Bronchial smooth muscle cell (primary cell): Measurements from ENCODE around the gene DDX42. TPM values are rescaled to one million over a fixed set of nuclear protein-coding genes. Genes with fewer than 3 reads are reported as not detected.

Source experiments
- total RNA-seq: library from RNA; depleted of rRNA; stranded (reverse); fragments of >200 nt; gene quantifications from 2 replicates; pipeline ENCODE4 v1.2.1, GENCODE V29; 2014

DDX42 gene
- total RNA-seq, result 58.6 and 60.1 TPM in 2 replicates

GRCh38 chr17:63774141-63774968 is at the start of gene DDX42:
Gene DDX42, plus strand, starts transcription at chr17:63774170. Its CDS starts 12,880 bp downstream, at chr17:63787050.

GRCh38 chr17:63741408-63742173 is 32.4 kb upstream of the DDX42 start, which contains the start of gene STRADA:
Gene STRADA, minus strand, starts transcription at chr17:63741799. Its CDS starts 13,430 bp downstream, at chr17:63728369.

GRCh38 chr17:63773272-63774140 is 464 bp upstream of the DDX42 start, which contains the start of gene CCDC47:
Gene CCDC47, minus strand, starts transcription at chr17:63773597. Its CDS starts 7,422 bp downstream, at chr17:63766175.

GRCh38 chr17:63827002-63827800 is 53.2 kb downstream of the DDX42 start, which contains the start of the genes FTSJ3 and PSMC5:
Gene FTSJ3, minus strand, starts transcription at chr17:63827663. Its CDS starts 761 bp downstream, at chr17:63826902.
Gene PSMC5, plus strand, starts transcription at chr17:63827431. Its CDS starts 60 bp downstream, at chr17:63827491.

GRCh38 chr17:63842540-63843386 is 68.8 kb downstream of the DDX42 start, which contains the start of gene SMARCD2:
Gene SMARCD2, minus strand, starts transcription at chr17:63842685. Its CDS starts 11 bp downstream, at chr17:63842674.

Other genes starting within 250 kb of the DDX42 start
- 8.2 and 8.8 TPM in 2 replicates for gene DCAF7, start 223.7 kb upstream of the DDX42 start, total RNA-seq
- gene TACO1, start 173.3 kb upstream of the DDX42 start, total RNA-seq, result 12.6 and 14.1 TPM in 2 replicates
- 18.3 and 38.5 TPM in 2 replicates for gene MAP3K3, start 151.8 kb upstream of the DDX42 start, total RNA-seq
- 2.0 and 3.3 TPM in 2 replicates for gene LIMD2, start 74.0 kb upstream of the DDX42 start, total RNA-seq
- 17.3 and 19.7 TPM in 2 replicates for gene STRADA, start 32.4 kb upstream of the DDX42 start, total RNA-seq
- gene CCDC47, start 573 bp upstream of the DDX42 start, total RNA-seq, result 52.5 and 59.6 TPM in 2 replicates
- gene PSMC5, start 53.3 kb downstream of the DDX42 start, total RNA-seq, result 84.7 and 92.4 TPM in 2 replicates
- 61.0 and 66.5 TPM in 2 replicates for gene FTSJ3, start 53.5 kb downstream of the DDX42 start, total RNA-seq
- 73.2 and 101 TPM in 2 replicates for gene SMARCD2, start 68.5 kb downstream of the DDX42 start, total RNA-seq
- gene CSH2, start 99.5 kb downstream of the DDX42 start, total RNA-seq, result not detected in 2 replicates
- gene GH2, start 107.8 kb downstream of the DDX42 start, total RNA-seq, result not detected in 2 replicates
- gene CSH1, start 122.4 kb downstream of the DDX42 start, total RNA-seq, result not detected in 2 replicates
- gene CSHL1, start 137.1 kb downstream of the DDX42 start, total RNA-seq, result 0.16 TPM in 1 of 2 replicates, not detected in the other
- not detected in 2 replicates for gene GH1, start 144.7 kb downstream of the DDX42 start, total RNA-seq
- 0.09 and 0.16 TPM in 2 replicates for gene CD79B, start 158.2 kb downstream of the DDX42 start, total RNA-seq
- 0.09 and 0.16 TPM in 2 replicates for gene SCN4A, start 198.7 kb downstream of the DDX42 start, total RNA-seq
- 0.47 and 0.52 TPM in 2 replicates for gene PRR29, start 224.2 kb downstream of the DDX42 start, total RNA-seq
- 0.26 and 0.32 TPM in 2 replicates for gene ICAM2, start 246.5 kb downstream of the DDX42 start, total RNA-seq